GM12892 (cell line): Measurements from ENCODE around the gene GUCY1B1.

Experiments
- POLR2A ChIP-seq: IDR thresholded peaks from 2 replicates; pipeline ENCODE4 v1.6.1; 2011; ENCODE audit warnings: low read depth, low read length, control low read depth
- POLR2AphosphoS5 ChIP-seq: IDR thresholded peaks from 2 replicates; pipeline ENCODE4 v1.6.1; 2011; ENCODE audit warnings: low read depth, low read length, control low read depth

DNA sequence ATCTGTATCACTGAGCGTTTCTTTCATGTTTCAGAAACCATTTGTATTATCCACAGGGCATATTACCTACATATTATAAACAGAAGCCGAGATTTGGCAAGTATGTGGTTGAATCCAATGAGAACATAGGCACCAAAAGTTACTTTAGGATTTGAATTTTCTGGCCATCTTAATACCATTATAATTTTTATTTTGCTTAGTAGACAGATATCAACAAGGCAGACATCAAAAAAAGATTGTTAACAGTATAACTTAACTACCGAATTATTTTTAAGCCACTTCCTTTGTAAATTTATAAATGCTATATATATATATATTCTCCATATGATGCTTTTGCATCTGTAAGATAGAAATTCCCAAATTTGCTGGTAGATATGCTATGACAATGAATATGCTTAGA, 2.2 kb downstream of the GUCY1B1 start:
- TF ChIP-seq POLR2A (no peak), POLR2AphosphoS5 (no peak)
